Measurements from ENCODE around the gene PRRT1.

The PRRT1 gene

GRCh38 chr6:32173051-32173727, 21.4 kb upstream of the PRRT1 start:
- DNase-seq: no peak

- DNase-seq: no peak
Observed at GRCh38 chr6:32171234-32171633, 19.5 kb upstream of the PRRT1 start.

- no peak for DNase-seq
Observed at GRCh38 chr6:32170294-32170693, 18.6 kb upstream of the PRRT1 start.

GRCh38 chr6:32168807-32169591, 17.3 kb upstream of the PRRT1 start:
- DNase-seq: no peak

GRCh38 chr6:32168350-32168749, 16.6 kb upstream of the PRRT1 start:
- no peak for DNase-seq

GRCh38 chr6:32167761-32168262, 16.1 kb upstream of the PRRT1 start:
- DNase-seq: no peak

GRCh38 chr6:32167154-32167760, 15.5 kb upstream of the PRRT1 start:
- DNase-seq: no peak

- no peak for DNase-seq
Observed at GRCh38 chr6:32166411-32167061, 14.8 kb upstream of the PRRT1 start.

- DNase-seq: no peak
Observed at GRCh38 chr6:32164295-32164694, 12.6 kb upstream of the PRRT1 start, which contains the start of gene EGFL8. EGFL8 (plus strand) TSS chr6:32164595; CDS start chr6:32166166, 1,571 bp downstream.

GRCh38 chr6:32163559-32164258, 12.0 kb upstream of the PRRT1 start:
- peak; percentile 19 for DNase-seq

GRCh38 chr6:32158052-32158451, 6.3 kb upstream of the PRRT1 start:
- DNase-seq: no peak

- no peak for DNase-seq
Observed at GRCh38 chr6:32156891-32157290, 5.2 kb upstream of the PRRT1 start.

GRCh38 chr6:32154514-32155161, 2.9 kb upstream of the PRRT1 start:
- DNase-seq: peak; percentile 49

- DNase-seq: peak; percentile 90
Observed at GRCh38 chr6:32153564-32154513, 2.1 kb upstream of the PRRT1 start, which contains the start of gene PPT2. PPT2 (plus strand) TSS chr6:32154141; CDS start chr6:32154595, 454 bp downstream.

GRCh38 chr6:32152769-32153563, 1.2 kb upstream of the PRRT1 start:
- no peak for DNase-seq

- no peak for DNase-seq
Observed at GRCh38 chr6:32151181-32151862, 417 bp downstream of the PRRT1 start.

GRCh38 chr6:32149932-32150870, 1.5 kb downstream of the PRRT1 start:
- no peak for DNase-seq

All from midbrain (tissue), 1 donor.